Ishikawa (cell line): ENCODE data around the gene ADGRG4.
A peak's percentile ranks its signal among the peaks of the same experiment; 100 is the strongest.
"Not testable (repeated sequence)": the region's sequence is repeated elsewhere in the genome, so short reads cannot be mapped to it uniquely, and the experiment has no call there.

Experiments
- CEBPB ChIP-seq: IDR thresholded peaks from 2 replicates; pipeline ENCODE4 v1.6.1; 2012
- CREB1 ChIP-seq: IDR thresholded peaks from 2 replicates; pipeline ENCODE4 v1.6.1; 2012; ENCODE audit warnings: low read depth
- EGR1 ChIP-seq: IDR thresholded peaks from 2 replicates; pipeline ENCODE4 v1.6.1; 2012
- EP300 ChIP-seq: IDR thresholded peaks from 2 replicates; pipeline ENCODE4 v1.6.1; 2012; ENCODE audit warnings: borderline replicate concordance
- FOXM1 ChIP-seq: IDR thresholded peaks from 2 replicates; pipeline ENCODE4 v1.6.1; 2012; ENCODE audit warnings: low read depth, borderline replicate concordance
- MAX ChIP-seq: IDR thresholded peaks from 2 replicates; pipeline ENCODE4 v1.6.1; 2012
- NFIC ChIP-seq: IDR thresholded peaks from 2 replicates; pipeline ENCODE4 v1.6.1; 2012
- RAD21 ChIP-seq: IDR thresholded peaks from 2 replicates; pipeline ENCODE4 v1.6.1; 2012; ENCODE audit warnings: low read depth
- REST ChIP-seq: IDR thresholded peaks from 2 replicates; pipeline ENCODE4 v1.6.1; 2012; ENCODE audit warnings: low read depth, mild to moderate bottlenecking
- TAF1 ChIP-seq: IDR thresholded peaks from 2 replicates; pipeline ENCODE4 v1.6.1; 2012; ENCODE audit warnings: low read depth, mild to moderate bottlenecking
- TCF12 ChIP-seq: IDR thresholded peaks from 2 replicates; pipeline ENCODE4 v1.6.1; 2012; ENCODE audit warnings: low read depth
- TEAD4 ChIP-seq: IDR thresholded peaks from 2 replicates; pipeline ENCODE4 v1.6.1; 2012
- USF1 ChIP-seq: IDR thresholded peaks from 2 replicates; pipeline ENCODE4 v1.6.1; 2012
- YY1 ChIP-seq: IDR thresholded peaks from 2 replicates; pipeline ENCODE4 v1.6.1; 2012; ENCODE audit warnings: low read depth
- ZBTB7A ChIP-seq: IDR thresholded peaks from 2 replicates; pipeline ENCODE4 v1.6.1; 2012; ENCODE audit warnings: low read depth

Gene ADGRG4, protein sequence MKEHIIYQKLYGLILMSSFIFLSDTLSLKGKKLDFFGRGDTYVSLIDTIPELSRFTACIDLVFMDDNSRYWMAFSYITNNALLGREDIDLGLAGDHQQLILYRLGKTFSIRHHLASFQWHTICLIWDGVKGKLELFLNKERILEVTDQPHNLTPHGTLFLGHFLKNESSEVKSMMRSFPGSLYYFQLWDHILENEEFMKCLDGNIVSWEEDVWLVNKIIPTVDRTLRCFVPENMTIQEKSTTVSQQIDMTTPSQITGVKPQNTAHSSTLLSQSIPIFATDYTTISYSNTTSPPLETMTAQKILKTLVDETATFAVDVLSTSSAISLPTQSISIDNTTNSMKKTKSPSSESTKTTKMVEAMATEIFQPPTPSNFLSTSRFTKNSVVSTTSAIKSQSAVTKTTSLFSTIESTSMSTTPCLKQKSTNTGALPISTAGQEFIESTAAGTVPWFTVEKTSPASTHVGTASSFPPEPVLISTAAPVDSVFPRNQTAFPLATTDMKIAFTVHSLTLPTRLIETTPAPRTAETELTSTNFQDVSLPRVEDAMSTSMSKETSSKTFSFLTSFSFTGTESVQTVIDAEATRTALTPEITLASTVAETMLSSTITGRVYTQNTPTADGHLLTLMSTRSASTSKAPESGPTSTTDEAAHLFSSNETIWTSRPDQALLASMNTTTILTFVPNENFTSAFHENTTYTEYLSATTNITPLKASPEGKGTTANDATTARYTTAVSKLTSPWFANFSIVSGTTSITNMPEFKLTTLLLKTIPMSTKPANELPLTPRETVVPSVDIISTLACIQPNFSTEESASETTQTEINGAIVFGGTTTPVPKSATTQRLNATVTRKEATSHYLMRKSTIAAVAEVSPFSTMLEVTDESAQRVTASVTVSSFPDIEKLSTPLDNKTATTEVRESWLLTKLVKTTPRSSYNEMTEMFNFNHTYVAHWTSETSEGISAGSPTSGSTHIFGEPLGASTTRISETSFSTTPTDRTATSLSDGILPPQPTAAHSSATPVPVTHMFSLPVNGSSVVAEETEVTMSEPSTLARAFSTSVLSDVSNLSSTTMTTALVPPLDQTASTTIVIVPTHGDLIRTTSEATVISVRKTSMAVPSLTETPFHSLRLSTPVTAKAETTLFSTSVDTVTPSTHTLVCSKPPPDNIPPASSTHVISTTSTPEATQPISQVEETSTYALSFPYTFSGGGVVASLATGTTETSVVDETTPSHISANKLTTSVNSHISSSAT (N-terminal part only)

GRCh38 chrX:136300721-136301120 lies at the start of gene ADGRG4:
Gene ADGRG4, plus strand, starts transcription at chrX:136300963. Its CDS starts 7,815 bp downstream, at chrX:136308778.
- not testable (repeated sequence) for TF ChIP-seq YY1, TAF1, EP300

- TF ChIP-seq FOXM1 (no peak), CEBPB (peak; percentile 50; the same call in 1 of the 2 replicates), CREB1 (no peak), TEAD4 (no peak; the same call in 1 of the 2 replicates), YY1 (peak; percentile 66; the same call in 1 of the 2 replicates), REST (no peak), NFIC (no peak), RAD21 (no peak), MAX (no peak), USF1 (no peak), EP300 (no peak), EGR1 (no peak), TCF12 (no peak), TAF1 (peak; percentile 41; the same call in 1 of the 2 replicates), ZBTB7A (no peak)
Observed at GRCh38 chrX:136251041-136251991, 49.4 kb upstream of the ADGRG4 start, which contains the start of gene MAP7D3. Gene MAP7D3, minus strand, starts transcription at chrX:136251400. Its CDS starts 42 bp downstream, at chrX:136251358.

DNA sequence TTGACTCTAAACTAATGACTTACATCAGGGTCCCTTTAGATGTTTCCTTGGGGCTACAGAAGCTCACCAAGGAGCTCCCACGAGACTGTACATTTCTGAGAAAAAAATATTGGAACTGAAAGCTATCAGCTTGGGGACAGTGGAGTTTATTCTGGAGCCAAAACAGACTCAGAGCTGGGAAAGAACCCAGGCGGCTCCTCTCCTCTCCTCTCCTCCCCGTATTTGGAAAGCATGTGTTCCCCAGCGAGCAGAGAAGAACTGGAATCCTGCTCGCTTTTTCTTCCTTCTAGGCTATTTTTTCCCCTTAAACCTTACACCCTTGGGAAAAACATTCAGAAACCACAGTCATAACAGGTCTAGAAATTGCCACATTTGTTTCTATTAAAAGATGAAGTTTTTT lies 45.2 kb upstream of the ADGRG4 start:
- TF ChIP-seq EGR1 (no peak), TEAD4 (no peak), FOXM1 (no peak), YY1 (no peak), MAX (no peak), TAF1 (no peak), RAD21 (no peak), CEBPB (no peak), ZBTB7A (no peak)

GRCh38 chrX:136256026-136256425 lies 44.7 kb upstream of the ADGRG4 start:
- no peak for TF ChIP-seq TCF12
- no peak for TF ChIP-seq CREB1
- TF ChIP-seq USF1 = no peak
- no peak for TF ChIP-seq ZBTB7A
- TF ChIP-seq FOXM1 = no peak

DNA sequence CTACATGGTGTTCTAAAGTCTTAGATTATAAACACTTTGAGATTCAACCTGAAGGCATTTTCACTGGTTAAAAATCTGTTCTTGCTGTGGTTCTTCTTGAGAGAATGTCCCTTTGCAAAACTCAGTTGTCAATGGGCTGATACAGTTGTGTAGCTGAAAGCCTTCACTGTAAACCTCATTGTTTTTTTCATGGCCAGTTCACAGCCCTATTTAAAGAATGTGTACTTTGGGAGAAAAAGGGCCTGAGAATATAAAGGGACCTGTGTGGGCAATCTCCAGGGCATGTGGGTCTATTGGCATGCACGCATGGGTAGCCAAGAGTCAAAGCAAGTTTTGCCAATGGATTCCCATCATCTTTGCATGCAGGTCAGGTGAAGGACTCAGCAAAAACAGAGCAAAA lies 41.8 kb upstream of the ADGRG4 start:
- TF ChIP-seq NFIC = no peak
- no peak for TF ChIP-seq CREB1
- no peak for TF ChIP-seq TCF12
- TF ChIP-seq REST = no peak
- TF ChIP-seq EP300 = no peak
- TF ChIP-seq TEAD4 = no peak
- no peak for TF ChIP-seq MAX
- no peak for TF ChIP-seq RAD21
- TF ChIP-seq CEBPB = no peak
- TF ChIP-seq USF1 = no peak
- no peak for TF ChIP-seq TAF1
- no peak for TF ChIP-seq EGR1
- no peak for TF ChIP-seq ZBTB7A
- no peak for TF ChIP-seq FOXM1
- no peak for TF ChIP-seq YY1
